PC-9 (cell line): ENCODE measurements around the gene TTC7B. TPM values are rescaled to one million over a fixed set of nuclear protein-coding genes. Genes with fewer than 3 reads are reported as not detected.

ENCODE experiments used
- BruUV-seq: library from RNA; stranded (reverse); fragments of 400-500 nt; replicated peaks from 2 replicates; lab custom pipeline; 2021; lab: Mats Ljungman, UMichigan
- CTCF ChIA-PET: fragments of 300-600 bp; sonication (Branson Sonifier 250); formaldehyde crosslinking; loops from one replicate; lab custom pipeline; 2022; ENCODE audit warnings: antibody characterized with exemption; lab: Charles Lee
- POLR2A ChIA-PET: fragments of 300-600 bp; sonication (Branson Sonifier 250); formaldehyde crosslinking; loops from one replicate; lab custom pipeline; 2022; ENCODE audit warnings: antibody characterized with exemption; ENCODE audit not compliant: unreplicated experiment; lab: Charles Lee
- DNase-seq, 2 experiments: peaks; one replicate each; pipeline versions ENCODE4 v3.0.0 to v3.0.0-alpha.2; 2015 to 2022; ENCODE audit warnings: mixed read lengths in 1 of 2
- H2AFZ ChIP-seq: fragments of 200-600 bp; sonication (generic); 2 replicates; pipeline ENCODE4 v1.8.1; 2017; ENCODE audit warnings: antibody characterized with exemption
- H3F3A ChIP-seq: fragments of 200-600 bp; sonication (generic); 2 replicates; pipeline ENCODE4 v1.8.1; 2017; ENCODE audit warnings: antibody characterized with exemption, mild to moderate bottlenecking, low read depth; ENCODE audit not compliant: insufficient read depth
- H3K27ac ChIP-seq: fragments of 200-600 bp; sonication (generic); 2 replicates; pipeline ENCODE4 v1.6.1; 2016; ENCODE audit warnings: mixed run types
- H3K27me3 ChIP-seq: fragments of 200-600 bp; sonication (generic); 2 replicates; pipeline ENCODE4 v1.6.1; 2016; ENCODE audit warnings: low read depth, mixed run types; ENCODE audit not compliant: insufficient read depth
- H3K36me3 ChIP-seq: fragments of 200-600 bp; sonication (generic); 2 replicates; pipeline ENCODE4 v1.6.1; 2016; ENCODE audit warnings: low read depth, mixed run types
- H3K4me1 ChIP-seq: fragments of 200-600 bp; sonication (generic); replicated peaks from 2 replicates; pipeline ENCODE4 v1.6.1; 2016; ENCODE audit warnings: mixed run types; ENCODE audit not compliant: insufficient read depth
- H3K4me2 ChIP-seq: fragments of 200-600 bp; sonication (generic); 2 replicates; pipeline ENCODE4 v1.6.1; 2017; ENCODE audit warnings: mixed run types
- H3K4me3 ChIP-seq: fragments of 200-600 bp; sonication (generic); 2 replicates; pipeline ENCODE4 v1.6.1; 2016; ENCODE audit warnings: mixed run types
- H3K79me2 ChIP-seq: fragments of 200-600 bp; sonication (generic); 2 replicates; pipeline ENCODE4 v1.6.1; 2017; ENCODE audit warnings: low read depth, mixed run types
- H3K9me2 ChIP-seq: fragments of 200-600 bp; sonication (generic); 2 replicates; pipeline ENCODE4 v1.8.1; 2017; ENCODE audit warnings: mild to moderate bottlenecking; ENCODE audit not compliant: insufficient read depth
- H3K9me3 ChIP-seq: fragments of 200-600 bp; sonication (generic); 2 replicates; pipeline ENCODE4 v1.8.1; 2016; ENCODE audit warnings: low read depth; ENCODE audit not compliant: insufficient read depth
- H4K20me1 ChIP-seq: fragments of 200-600 bp; sonication (generic); 2 replicates; pipeline ENCODE4 v1.8.1; 2017; ENCODE audit not compliant: insufficient read depth
- EZH2 ChIP-seq: fragments of 200-600 bp; sonication (generic); IDR thresholded peaks from 2 replicates; pipeline ENCODE4 v1.8.0; 2017; ENCODE audit warnings: antibody characterized with exemption, low read depth
- intact Hi-C: fragments of 100-400 bp; cut with micrococcal nuclease; formaldehyde crosslinking; loops from one replicate; pipeline ENCODE4 v1.10.0; 2022; ENCODE audit not compliant: unreplicated experiment
- total RNA-seq: library from RNA; stranded (reverse); gene quantifications from 2 replicates; pipeline ENCODE4 v1.2.3, GENCODE V29; 2021
- TF ChIP-seq, protein P1 (sequence below): fragments of 200-600 bp; sonication (generic); conservative IDR thresholded peaks from 2 replicates; pipeline ENCODE4 v1.6.1; 2017; ENCODE audit warnings: mixed run types, antibody characterized with exemption, mild to moderate bottlenecking, moderate library complexity

Gene TTC7B
- total RNA-seq, 1 experiment from 2014 or later: 6.8 TPM

GRCh38 chr14:90536511-90537191 is 279.6 kb downstream of the TTC7B start:
- Histone ChIP-seq H3K9me3 (no peaks in the 10 kb centered on the region), H3K4me1 (no peaks in the 10 kb centered on the region), H3K79me2 (no peaks in the 10 kb centered on the region), H3K36me3 (no peaks in the 10 kb centered on the region), H3K27me3 (no peaks in the 10 kb centered on the region), H3K27ac (no peak overlapping the region), H3K9me2 (no peaks in the 10 kb centered on the region), H3K4me3 (no peak overlapping the region), H2AFZ (no peak overlapping the region), H4K20me1 (no peaks in the 10 kb centered on the region), H3K4me2 (no peak overlapping the region), H3F3A (no peaks in the 10 kb centered on the region)
- POLR2A ChIA-PET: no interaction called here
- BruUV-seq: no TSS peak
- CTCF ChIA-PET: no interaction called here
- TF ChIP-seq, protein P1, sequence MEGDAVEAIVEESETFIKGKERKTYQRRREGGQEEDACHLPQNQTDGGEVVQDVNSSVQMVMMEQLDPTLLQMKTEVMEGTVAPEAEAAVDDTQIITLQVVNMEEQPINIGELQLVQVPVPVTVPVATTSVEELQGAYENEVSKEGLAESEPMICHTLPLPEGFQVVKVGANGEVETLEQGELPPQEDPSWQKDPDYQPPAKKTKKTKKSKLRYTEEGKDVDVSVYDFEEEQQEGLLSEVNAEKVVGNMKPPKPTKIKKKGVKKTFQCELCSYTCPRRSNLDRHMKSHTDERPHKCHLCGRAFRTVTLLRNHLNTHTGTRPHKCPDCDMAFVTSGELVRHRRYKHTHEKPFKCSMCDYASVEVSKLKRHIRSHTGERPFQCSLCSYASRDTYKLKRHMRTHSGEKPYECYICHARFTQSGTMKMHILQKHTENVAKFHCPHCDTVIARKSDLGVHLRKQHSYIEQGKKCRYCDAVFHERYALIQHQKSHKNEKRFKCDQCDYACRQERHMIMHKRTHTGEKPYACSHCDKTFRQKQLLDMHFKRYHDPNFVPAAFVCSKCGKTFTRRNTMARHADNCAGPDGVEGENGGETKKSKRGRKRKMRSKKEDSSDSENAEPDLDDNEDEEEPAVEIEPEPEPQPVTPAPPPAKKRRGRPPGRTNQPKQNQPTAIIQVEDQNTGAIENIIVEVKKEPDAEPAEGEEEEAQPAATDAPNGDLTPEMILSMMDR: no peak
- TF ChIP-seq EZH2: no peak
- intact Hi-C loops: no loop called here
- DNase-seq: no peak

DNA sequence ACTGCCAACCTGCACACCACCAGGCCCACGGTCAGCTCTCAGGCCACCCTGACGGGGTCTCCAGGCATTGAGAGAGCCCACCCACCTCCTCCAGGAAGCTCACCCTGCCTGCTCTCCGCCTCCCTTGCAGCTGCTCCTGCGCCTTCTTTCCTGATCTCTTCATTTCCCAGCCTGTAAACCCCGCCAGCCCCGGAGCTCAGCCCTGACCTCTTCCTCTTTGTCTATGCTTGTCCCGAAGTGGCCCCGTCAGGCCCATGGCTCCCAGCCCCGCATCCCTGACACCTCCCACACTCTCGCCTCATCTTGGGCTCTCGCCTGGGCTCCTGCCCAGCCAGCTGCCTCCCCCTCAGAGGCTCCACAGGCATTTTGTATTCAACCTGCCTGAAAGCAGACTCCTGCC is 280.1 kb downstream of the TTC7B start:
- no peak overlapping the region for H3K4me2 ChIP-seq
- DNase-seq: no peak
- H3K36me3 ChIP-seq: no peaks in the 10 kb centered on the region
- H3K9me2 ChIP-seq: no peaks in the 10 kb centered on the region
- no peak overlapping the region for H2AFZ ChIP-seq
- BruUV-seq: no TSS peak
- no peaks in the 10 kb centered on the region for H3K4me1 ChIP-seq
- no peak for TF ChIP-seq EZH2
- TF ChIP-seq, protein P1: no peak
- ChIA-PET CTCF (no interaction called here), POLR2A (no interaction called here)
- H3K27me3 ChIP-seq: no peaks in the 10 kb centered on the region
- H3K9me3 ChIP-seq: no peaks in the 10 kb centered on the region
- H4K20me1 ChIP-seq: no peaks in the 10 kb centered on the region
- no peaks in the 10 kb centered on the region for H3F3A ChIP-seq
- intact Hi-C loops: no loop called here
- H3K4me3 ChIP-seq: no peak overlapping the region
- no peaks in the 10 kb centered on the region for H3K79me2 ChIP-seq
- no peak overlapping the region for H3K27ac ChIP-seq

DNA sequence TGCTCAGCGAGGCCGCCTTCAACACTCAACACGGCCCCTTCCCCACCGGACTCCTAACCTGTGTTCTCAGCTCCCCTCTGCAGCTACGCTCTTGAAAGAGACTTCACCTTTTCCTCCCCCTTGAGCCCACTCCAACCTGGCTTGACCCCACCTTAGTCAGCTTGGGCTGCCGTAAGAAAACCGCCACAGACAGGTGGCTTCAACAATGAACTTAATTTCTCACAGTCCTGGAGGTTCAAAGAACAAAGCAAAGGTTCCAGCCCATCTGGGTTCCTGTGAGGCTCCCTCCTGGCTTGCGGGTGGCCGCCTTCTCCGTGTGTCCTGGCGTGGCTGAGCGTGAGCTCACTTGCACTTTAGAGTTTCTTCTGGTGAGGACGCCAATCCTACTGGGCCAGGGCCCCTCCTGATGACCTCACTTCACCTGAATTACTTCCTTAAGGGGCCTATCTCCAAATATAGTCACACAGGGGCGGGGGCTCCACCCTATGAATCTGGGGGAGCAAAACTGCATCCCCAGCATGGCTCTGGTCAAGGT is 280.6 kb downstream of the TTC7B start:
- no peaks in the 10 kb centered on the region for H3K36me3 ChIP-seq
- POLR2A ChIA-PET: no interaction called here
- no peaks in the 10 kb centered on the region for H3K4me1 ChIP-seq
- no TSS peak for BruUV-seq
- no peak overlapping the region for H3K27ac ChIP-seq
- CTCF ChIA-PET: no interaction called here
- no peak for TF ChIP-seq EZH2
- TF ChIP-seq, protein P1: no peak
- no peaks in the 10 kb centered on the region for H3K9me2 ChIP-seq
- no peak overlapping the region for H3K4me3 ChIP-seq
- DNase-seq: no peak
- no peak overlapping the region for H2AFZ ChIP-seq
- H3K9me3 ChIP-seq: no peaks in the 10 kb centered on the region
- no peaks in the 10 kb centered on the region for H3F3A ChIP-seq
- no peaks in the 10 kb centered on the region for H3K79me2 ChIP-seq
- no peak overlapping the region for H3K4me2 ChIP-seq
- no peaks in the 10 kb centered on the region for H4K20me1 ChIP-seq
- no peaks in the 10 kb centered on the region for H3K27me3 ChIP-seq
- intact Hi-C loops: no loop called here
